Aorta (tissue), 5 donors: ENCODE results near the gene GALNT9. TPM values are rescaled to one million over a fixed set of nuclear protein-coding genes. Genes with fewer than 3 reads are reported as not detected.
"Not testable (repeated sequence)": the region's sequence is repeated elsewhere in the genome, so short reads cannot be mapped to it uniquely, and the experiment has no call there.

ENCODE experiments used
- ATAC-seq: fragments of 200-7000 bp; cut with Tn5 transposase; one replicate; pipeline ENCODE4 v1.9.1; 2022; ENCODE audit warnings: moderate library complexity; ENCODE audit not compliant: low FRiP score
- DNase-seq, 2 donors: peaks; one replicate each; pipeline ENCODE4 v3.0.0-alpha.2; 2020
- H3K27ac ChIP-seq, 2 donors: one replicate each; pipeline ENCODE4 v1.5.1; 2013; ENCODE audit warnings: low read length in 2 of 2, mild to moderate bottlenecking in 2 of 2, moderate library complexity in 2 of 2, control low read depth in 1 of 2, inconsistent platforms in 1 of 2, low read depth in 1 of 2
- H3K27me3 ChIP-seq, 2 donors: one replicate each; pipeline ENCODE4 v1.6.1; 2013; ENCODE audit warnings: control low read depth in 1 of 2, low read length in 1 of 2, mild to moderate bottlenecking in 1 of 2, moderate library complexity in 1 of 2; ENCODE audit not compliant: insufficient read depth in 2 of 2, control insufficient read depth in 1 of 2
- H3K36me3 ChIP-seq, 2 donors: one replicate each; pipeline ENCODE4 v1.6.1; 2013; ENCODE audit warnings: control low read depth in 1 of 2, low read length in 1 of 2, mild to moderate bottlenecking in 1 of 2; ENCODE audit not compliant: insufficient read depth in 2 of 2, control insufficient read depth in 1 of 2
- H3K4me1 ChIP-seq, 2 donors: one replicate each; pipeline ENCODE4 v1.6.1; 2013; ENCODE audit warnings: low read length in 2 of 2, control low read depth in 1 of 2, mild to moderate bottlenecking in 1 of 2, moderate library complexity in 1 of 2; ENCODE audit not compliant: insufficient read depth in 2 of 2, control insufficient read depth in 1 of 2
- H3K4me3 ChIP-seq, 2 donors: one replicate each; pipeline ENCODE4 v1.5.1; 2013; ENCODE audit warnings: low read length in 2 of 2, control low read depth in 1 of 2, mild to moderate bottlenecking in 1 of 2
- H3K9me3 ChIP-seq: one replicate; pipeline ENCODE4 v1.6.1; 2013; ENCODE audit warnings: mild to moderate bottlenecking, low read length; ENCODE audit not compliant: control insufficient read depth
- WGBS, 2 donors: extraction: QIAGEN DNeasy Blood & Tissue Kit; methylation state at CpG; one replicate each; pipeline ENCODE4 v1.1.7; 2013; 5-methylcytosine and 5-hydroxymethylcytosine counted together
- intact Hi-C, 2 donors: fragments of 100-400 bp; cut with DNase I; formaldehyde crosslinking; loops; one replicate each; pipeline versions ENCODE4 v1.14.2 to v1.15.0; 2022
- long read RNA-seq, 2 donors: library from polyadenylated mRNA; unstranded; transcript quantifications; one replicate each; pipeline ENCODE4 v2.0.0, GENCODE V29; 2020 to 2021
- polyA plus RNA-seq, 2 donors: library from polyadenylated mRNA; stranded (reverse); fragments of 200-250 nt; gene quantifications; one replicate each; pipeline ENCODE4 v1.2.3, GENCODE V29; 2013
- total RNA-seq, 2 donors: library from RNA; stranded (reverse); fragmentation: NEBNext Ultra II Directional; extraction: Animal tissue kit (Norgen Biotek cat#: 25700); gene quantifications; one replicate each; pipeline ENCODE4 v1.2.1, GENCODE V29; 2021
- donor health status: healthy with polysubstance abuse.
- donor health status: Bipolar disorder and iron deficiency.
- donor health status: DM: no; HTN: no; CAD: no.
- donor health status: DM: no; HTN: no; CAD: no.
- donor health status: DM: yes; HTN: yes; CAD: no.

The GALNT9 gene
- under 1 TPM; 0.62 to 0.84 TPM for total RNA-seq
- not detected for polyA plus RNA-seq
- long read RNA-seq, donor 1, partial matches to known transcripts = 0 of 2 reads
- long read RNA-seq, donor 1, other reads (novel, unspliced or antisense) = 2 of 2 reads
- long read RNA-seq, donor 2 = 0 reads

DNA sequence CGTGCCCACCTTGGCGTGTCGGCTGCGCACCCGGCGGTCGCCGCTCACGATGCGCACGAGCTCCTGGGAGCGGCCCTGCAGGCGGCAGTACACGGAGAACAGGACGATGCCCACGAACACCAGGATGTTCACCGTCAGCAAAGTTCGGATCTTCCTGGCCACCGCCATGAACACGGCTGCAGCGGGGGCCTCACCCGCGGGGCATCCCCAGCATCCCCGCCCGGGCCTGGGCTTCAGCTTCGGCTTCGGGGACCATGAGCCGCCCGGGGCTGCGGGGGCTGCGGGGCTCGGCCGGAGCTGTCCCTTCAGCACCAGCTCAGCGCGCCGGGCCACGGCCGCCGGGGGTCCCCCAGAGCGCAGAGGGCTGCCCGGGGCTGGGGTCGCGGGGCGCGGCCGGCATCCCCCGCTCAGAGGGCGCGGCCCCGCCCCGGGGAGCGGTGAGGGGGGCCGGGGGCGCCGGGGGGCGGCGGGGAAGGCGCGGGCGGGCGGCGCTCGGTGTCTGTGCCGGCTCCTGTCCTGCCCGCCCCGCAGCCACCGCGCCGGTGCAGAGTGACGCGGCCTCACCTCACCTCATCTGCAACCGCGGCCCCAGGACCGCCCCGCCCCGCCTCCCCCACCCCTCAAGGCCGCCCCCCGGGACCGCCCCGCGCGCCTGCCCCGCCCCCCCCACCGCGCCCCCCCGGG is at the start of gene GALNT9:
Gene GALNT9 (minus strand): TSS at position 554 of the 684 bp plus-strand sequence. CDS start 386 bp downstream, at position 168.
- no peaks in the 10 kb centered on the region for H3K36me3 ChIP-seq
- H3K4me1 ChIP-seq = no peaks in the 10 kb centered on the region
- no peak for ATAC-seq
- intact Hi-C loops = no loop called here
- no peak within 1 kb of the TSS for H3K4me3 ChIP-seq
- H3K27ac ChIP-seq = no peak within 1 kb of the TSS
- no peaks in the 10 kb centered on the region for H3K9me3 ChIP-seq
- no peak for DNase-seq
- no peaks in the 10 kb centered on the region for H3K27me3 ChIP-seq
- 3% methylated on average over 38 to 85 of the region's 86 CpGs for WGBS, 2 donors

DNA sequence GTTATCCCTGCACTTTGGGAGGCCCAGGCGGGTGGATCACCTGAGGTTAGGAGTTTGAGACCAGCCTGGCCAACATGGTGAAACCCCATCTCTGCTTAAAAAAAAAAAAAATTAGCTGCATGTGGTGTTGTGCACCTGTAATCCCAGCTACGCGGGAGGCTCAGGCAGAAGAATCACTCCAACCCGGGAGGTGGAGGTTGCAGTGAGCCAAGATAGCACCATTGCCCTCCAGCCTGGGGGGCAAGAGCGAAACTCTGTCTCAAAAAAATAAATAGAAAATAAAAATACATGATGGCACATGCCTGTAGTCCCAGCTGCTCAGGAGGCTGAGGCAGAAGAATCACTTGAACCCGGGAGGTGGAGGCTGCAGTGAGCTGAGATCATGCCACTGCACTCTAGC is 49.7 kb upstream of the GALNT9 start:
- H3K27me3 ChIP-seq, DNase-seq, ATAC-seq, H3K4me1 ChIP-seq, H3K4me3 ChIP-seq, H3K27ac ChIP-seq, intact Hi-C loops, H3K9me3 ChIP-seq, H3K36me3 ChIP-seq: not testable (repeated sequence)
- WGBS, 2 donors = 74 to 85% methylated on average over 6 of the region's 6 CpGs

DNA sequence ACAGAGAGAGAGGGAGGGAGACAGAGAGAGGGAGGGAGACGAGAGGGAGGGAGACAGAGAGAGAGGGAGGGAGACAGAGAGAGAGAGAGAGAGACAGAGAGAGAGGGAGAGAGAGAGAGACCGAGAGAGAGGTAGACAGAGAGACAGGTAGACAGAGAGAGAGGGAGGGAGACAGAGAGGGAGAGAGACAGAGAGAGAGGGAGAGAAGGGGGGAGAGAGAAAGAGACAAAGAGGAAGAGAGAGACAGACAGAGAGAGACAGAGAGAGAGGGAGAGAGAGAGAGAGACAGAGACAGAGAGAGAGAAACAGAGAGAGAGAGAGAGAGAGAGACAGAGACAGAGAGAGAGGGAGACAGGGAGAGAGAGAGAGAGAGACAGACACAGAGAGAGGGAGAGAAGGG is 47.8 kb upstream of the GALNT9 start:
- no peak overlapping the region for H3K4me3 ChIP-seq
- peaks cover 0 to 6% of the 10 kb centered on the region in 2 donors for H3K27me3 ChIP-seq
- DNase-seq = no peak
- H3K4me1 ChIP-seq = no peaks in the 10 kb centered on the region
- no peak for ATAC-seq
- no peaks in the 10 kb centered on the region for H3K9me3 ChIP-seq
- H3K36me3 ChIP-seq = no peaks in the 10 kb centered on the region
- intact Hi-C loops = no loop called here
- 33 to 48% methylated on average over 2 of the region's 2 CpGs for WGBS, 2 donors
- H3K27ac ChIP-seq = no peak overlapping the region

DNA sequence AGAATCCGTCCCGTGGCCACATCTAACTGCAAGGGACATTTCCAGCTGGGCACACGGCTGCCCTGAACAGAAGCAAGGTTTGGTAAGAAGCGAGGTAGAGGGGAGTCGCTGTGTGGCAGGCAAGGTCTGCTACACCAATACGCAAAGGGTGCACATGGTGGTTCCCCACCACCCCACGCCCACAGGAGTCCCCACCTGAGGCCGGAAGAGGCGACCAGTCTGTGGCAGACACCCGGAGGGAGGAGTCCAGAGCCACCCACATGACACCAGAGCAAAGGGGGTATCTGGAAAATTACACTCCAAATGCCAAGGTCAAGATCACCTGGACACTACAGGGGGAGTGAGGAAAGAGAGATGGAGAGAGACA is 47.1 kb upstream of the GALNT9 start:
- Histone ChIP-seq H3K27me3 (peaks cover 0 to 3% of the 10 kb centered on the region in 2 donors), H3K4me3 (no peak overlapping the region), H3K9me3 (no peaks in the 10 kb centered on the region), H3K36me3 (no peaks in the 10 kb centered on the region), H3K27ac (no peak overlapping the region), H3K4me1 (no peaks in the 10 kb centered on the region)
- no peak for ATAC-seq
- intact Hi-C loops = no loop called here
- DNase-seq = peak in 1 of 2 donors; percentile 38
- WGBS, 2 donors = 54 to 64% methylated on average over 10 of the region's 10 CpGs

DNA sequence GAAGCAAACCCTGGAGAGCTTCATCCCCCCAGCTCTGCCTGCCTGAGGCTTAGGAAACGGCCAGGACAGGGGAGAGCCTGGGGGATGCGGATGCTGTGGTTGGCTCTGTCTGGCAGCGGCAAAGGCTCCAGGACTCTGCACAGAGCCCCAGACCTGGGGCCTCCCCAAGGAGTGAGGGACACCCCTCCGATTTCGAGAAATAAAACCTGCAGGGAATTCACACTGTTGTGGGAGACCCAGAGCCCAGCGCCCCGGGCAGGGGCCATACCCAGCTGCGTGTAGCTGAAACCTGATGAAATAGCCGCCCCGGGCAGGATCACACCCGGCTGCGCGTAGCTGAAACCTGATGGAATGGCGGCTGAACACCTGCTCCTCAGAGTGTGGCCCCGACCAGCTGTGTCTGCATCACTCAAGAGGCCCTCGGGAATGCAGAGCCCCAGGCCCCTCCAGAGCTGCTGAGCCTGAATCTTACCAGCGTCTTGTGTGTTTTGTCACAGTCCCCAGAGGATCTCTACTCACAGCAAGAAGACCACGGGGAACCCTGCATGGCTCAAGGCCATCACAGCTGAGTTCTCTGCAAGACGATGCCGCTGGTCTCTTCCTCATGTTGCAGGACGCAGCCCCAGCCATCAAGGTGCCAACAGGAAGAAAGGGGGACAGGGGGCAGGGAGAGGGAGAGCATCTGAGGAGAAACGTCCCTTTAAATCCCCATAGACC is 46.5 kb upstream of the GALNT9 start:
- Histone ChIP-seq H3K36me3 (no peaks in the 10 kb centered on the region), H3K4me3 (no peak overlapping the region), H3K9me3 (no peaks in the 10 kb centered on the region), H3K27ac (no peak overlapping the region), H3K27me3 (peaks cover 0 to 2% of the 10 kb centered on the region in 2 donors), H3K4me1 (no peaks in the 10 kb centered on the region)
- no peak for ATAC-seq
- 52 to 54% methylated on average over 22 of the region's 22 CpGs for WGBS, 2 donors
- intact Hi-C loops = no loop called here
- DNase-seq = peak; percentile 45 to 62

DNA sequence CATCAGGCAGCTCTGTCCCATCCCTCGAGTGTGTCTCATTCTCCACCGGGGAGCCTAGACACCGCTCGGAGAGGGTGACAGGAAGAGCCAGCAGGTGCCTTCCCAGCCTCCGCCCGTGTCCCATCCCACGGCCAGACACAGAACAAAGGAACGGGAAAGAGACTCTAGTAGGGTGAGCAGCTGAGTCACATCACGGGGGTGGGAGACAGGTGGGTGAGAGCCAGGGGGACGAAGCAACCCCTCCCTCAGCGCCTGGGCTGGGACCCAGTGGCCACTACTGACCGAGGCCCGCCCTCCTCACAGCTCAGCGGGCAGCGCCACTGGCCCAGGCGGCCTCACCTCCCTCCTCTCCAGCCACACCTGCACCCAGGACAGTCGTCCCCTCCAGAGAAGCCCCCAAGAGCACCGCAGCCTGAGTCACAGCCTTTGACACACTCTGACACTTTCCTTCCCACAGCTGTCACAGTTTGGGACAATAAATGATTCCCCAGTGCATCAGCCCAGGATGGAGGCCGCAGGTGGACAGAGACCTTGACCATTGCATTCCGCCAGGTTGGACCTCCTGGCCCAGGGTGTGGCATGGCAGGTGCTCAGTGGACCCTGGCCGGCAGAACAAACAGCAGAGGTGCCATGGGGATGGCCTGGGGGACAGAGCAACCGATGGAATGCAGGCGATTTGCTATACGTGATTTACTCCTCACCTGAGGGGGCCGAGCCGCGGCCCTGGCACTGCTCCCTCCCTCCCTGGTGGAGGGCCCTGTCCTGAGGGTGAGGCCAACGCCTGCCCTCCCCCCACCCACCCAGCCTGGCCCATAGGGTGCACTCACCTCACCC is 45.4 kb upstream of the GALNT9 start:
- Histone ChIP-seq H3K4me3 (no peak overlapping the region), H3K36me3 (no peaks in the 10 kb centered on the region), H3K9me3 (no peaks in the 10 kb centered on the region), H3K4me1 (no peaks in the 10 kb centered on the region), H3K27ac (no peak overlapping the region), H3K27me3 (no peaks in the 10 kb centered on the region)
- WGBS, 2 donors = 73 to 74% methylated on average over 25 to 28 of the region's 28 CpGs
- intact Hi-C loops = no loop called here
- no peak for ATAC-seq
- peak; percentile 32 to 51 for DNase-seq

DNA sequence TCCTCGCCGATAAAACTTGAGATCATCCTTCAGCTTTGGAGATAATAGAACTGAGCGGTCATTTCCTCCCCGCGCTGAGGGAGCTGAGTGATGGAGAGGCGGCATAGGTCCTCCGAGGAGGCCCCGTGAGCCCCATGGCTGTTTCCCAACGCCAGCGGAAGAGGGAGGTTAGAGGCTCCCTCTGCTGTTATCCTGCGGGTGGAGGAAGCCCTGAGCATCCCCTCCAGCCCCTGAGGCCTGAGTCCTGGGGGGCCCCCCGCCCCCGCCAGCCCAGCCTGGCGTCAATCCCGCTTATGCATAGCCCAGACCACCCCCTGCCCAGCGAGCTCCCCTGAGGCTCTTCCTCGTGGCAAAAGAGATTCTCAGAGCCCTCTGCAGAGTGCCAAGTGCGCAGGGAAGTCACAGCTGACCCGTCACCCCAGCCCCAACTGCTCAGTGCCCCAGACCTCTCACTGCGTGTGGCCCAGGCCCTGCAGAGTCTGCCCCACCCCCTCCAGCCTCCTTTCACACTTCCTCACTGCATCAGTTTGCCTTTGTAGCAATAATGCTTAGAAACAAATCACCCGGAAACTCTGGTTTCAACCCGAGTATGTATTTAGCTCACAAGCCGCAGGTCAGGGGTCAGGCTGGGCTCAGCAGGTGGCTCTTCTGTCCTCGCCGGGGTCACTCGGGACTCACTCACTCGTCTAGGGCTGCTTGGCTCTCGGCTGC is 44.7 kb upstream of the GALNT9 start:
- no peak overlapping the region for H3K4me3 ChIP-seq
- 19 to 21% methylated on average over 28 of the region's 28 CpGs for WGBS, 2 donors
- no peak overlapping the region for H3K27ac ChIP-seq
- no peaks in the 10 kb centered on the region for H3K36me3 ChIP-seq
- no peaks in the 10 kb centered on the region for H3K4me1 ChIP-seq
- ATAC-seq (no peak), DNase-seq (peak in 1 of 2 donors; percentile 39)
- no peaks in the 10 kb centered on the region for H3K27me3 ChIP-seq
- peaks cover 2% of the 10 kb centered on the region for H3K9me3 ChIP-seq
- intact Hi-C loops = no loop called here

DNA sequence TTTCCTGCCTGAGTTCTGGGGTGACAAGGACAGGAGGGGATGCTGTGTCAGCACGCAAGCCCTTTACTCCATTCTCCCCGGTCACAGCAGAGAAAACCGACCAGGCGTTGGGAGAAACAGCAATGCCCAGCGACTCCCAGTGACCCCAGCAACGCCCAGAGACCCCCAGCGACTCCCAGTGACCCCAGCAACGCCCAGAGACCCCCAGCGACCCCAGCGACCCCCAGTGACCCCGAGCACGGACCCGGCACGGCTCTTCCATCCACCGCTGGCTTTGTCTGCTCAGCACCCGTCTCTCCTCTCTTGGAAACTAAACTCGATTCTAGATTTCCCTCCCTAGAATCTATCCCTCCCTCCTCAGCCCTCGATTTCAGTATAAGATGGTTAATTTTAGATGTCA is 38.5 kb upstream of the GALNT9 start:
- no peak for ATAC-seq
- H3K27me3 ChIP-seq = no peaks in the 10 kb centered on the region
- 61% methylated on average over 18 of the region's 18 CpGs for WGBS, 2 donors

More for the DNA sequence above, 38.5 kb upstream of the GALNT9 start:
- Histone ChIP-seq H3K4me1 (no peaks in the 10 kb centered on the region), H3K4me3 (no peak overlapping the region), H3K9me3 (peaks cover 2% of the 10 kb centered on the region), H3K36me3 (no peaks in the 10 kb centered on the region), H3K27ac (no peak overlapping the region)
- intact Hi-C loops = no loop called here
- DNase-seq = no peak
